Epithelial cell of esophagus (primary cell): ENCODE measurements around the gene ZFP69B.

ENCODE experiments used
- DNase-seq: peaks from one replicate; pipeline ENCODE4 v3.0.0; 2010; ENCODE audit warnings: low read depth
- H3K4me3 ChIP-seq: 2 replicates; pipeline ENCODE4 v1.5.1; 2011; ENCODE audit warnings: mild to moderate bottlenecking, low read length, control low read depth
- CTCF ChIP-seq: IDR thresholded peaks from 2 replicates; pipeline ENCODE4 v1.5.1; 2011; ENCODE audit warnings: low read depth, mild to moderate bottlenecking, low read length, control low read depth, inconsistent platforms; ENCODE audit not compliant: insufficient read depth; ENCODE audit errors: missing control alignments

The ZFP69B gene

GRCh38 chr1:40411294-40411693 is 39.0 kb upstream of the ZFP69B start:
- TF ChIP-seq CTCF: no peak
- DNase-seq: peak; percentile 83
- no peak overlapping the region for H3K4me3 ChIP-seq

GRCh38 chr1:40411843-40412242 is 38.4 kb upstream of the ZFP69B start:
- no peak for TF ChIP-seq CTCF
- no peak for DNase-seq
- no peak overlapping the region for H3K4me3 ChIP-seq

GRCh38 chr1:40413527-40414252 is 36.6 kb upstream of the ZFP69B start:
- no peak for TF ChIP-seq CTCF
- DNase-seq: no peak
- H3K4me3 ChIP-seq: no peak overlapping the region

- H3K4me3 ChIP-seq: no peak overlapping the region
- TF ChIP-seq CTCF: no peak
- DNase-seq: no peak
Measured at GRCh38 chr1:40414331-40414730, 35.9 kb upstream of the ZFP69B start.

- no peak overlapping the region for H3K4me3 ChIP-seq
- DNase-seq: no peak
- no peak for TF ChIP-seq CTCF
Measured at GRCh38 chr1:40416709-40417108, 33.6 kb upstream of the ZFP69B start.

- DNase-seq: no peak
- no peak for TF ChIP-seq CTCF
- H3K4me3 ChIP-seq: no peak overlapping the region
Measured at GRCh38 chr1:40421431-40422384, 28.6 kb upstream of the ZFP69B start.
